Right cardiac atrium (tissue), 5 donors: ENCODE measurements around the gene ZIC4. TPM values are rescaled to one million over a fixed set of nuclear protein-coding genes. Genes with fewer than 3 reads are reported as not detected.

Experiments
- ATAC-seq, 2 donors: fragments of 200-7000 bp; cut with Tn5 transposase; one replicate each; pipeline versions ENCODE4 v1.8.0 to v1.9.1; 2020; ENCODE audit warnings: moderate library complexity in 2 of 2, mild to moderate bottlenecking in 1 of 2
- DNase-seq, 3 donors: peaks; one replicate each; pipeline ENCODE4 v3.0.0-alpha.2; 2020
- H3K27ac ChIP-seq: one replicate; pipeline ENCODE4 v1.5.1; 2013; ENCODE audit warnings: mild to moderate bottlenecking, low read length, control low read depth, moderate library complexity
- H3K27me3 ChIP-seq: one replicate; pipeline ENCODE4 v1.6.1; 2013; ENCODE audit not compliant: control insufficient read depth, insufficient read depth
- H3K4me1 ChIP-seq: one replicate; pipeline ENCODE4 v1.6.1; 2013; ENCODE audit warnings: low read length; ENCODE audit not compliant: control insufficient read depth, insufficient read depth
- H3K4me3 ChIP-seq: one replicate; pipeline ENCODE4 v1.5.1; 2013; ENCODE audit warnings: low read length, control low read depth
- H3K9me3 ChIP-seq: one replicate; pipeline ENCODE4 v1.6.1; 2013; ENCODE audit warnings: low read length; ENCODE audit not compliant: control insufficient read depth
- WGBS: extraction: QIAGEN DNeasy Blood & Tissue Kit; methylation state at CpG from one replicate; pipeline ENCODE4 v1.1.7; 2013; 5-methylcytosine and 5-hydroxymethylcytosine counted together
- intact Hi-C, 4 donors: fragments of 100-400 bp; cut with DNase I; formaldehyde crosslinking; loops; one replicate each; pipeline versions ENCODE4 v1.11.0 to v1.14.0; 2022 to 2023
- polyA plus RNA-seq: library from polyadenylated mRNA; stranded (reverse); fragments of 200-250 nt; gene quantifications from one replicate; pipeline ENCODE4 v1.2.3, GENCODE V29; 2013
- total RNA-seq, 4 donors: library from RNA; stranded (reverse); fragmentation: NEBNext Ultra II Directional; extraction: Animal tissue kit (Norgen Biotek cat#: 25700); gene quantifications; one replicate each; pipeline ENCODE4 v1.2.1, GENCODE V29; 2021
- donor health status: healthy with polysubstance abuse.
- donor health status: DM: no; HTN: yes; CAD: no.
- donor health status: DM: no; HTN: no; CAD: no.
- donor health status: DM: no; HTN: yes; CAD: no; lungs with severe emphysema.
- donor health status: DM: yes; HTN: yes; CAD: no.

Gene ZIC4
- total and polyA plus RNA-seq, 5 donors: not detected

GRCh38 chr3:147423798-147424580 lies 17.6 kb upstream of the ZIC4 start:
- ATAC-seq (no peak), DNase-seq (no peak)
- intact Hi-C loops: no loop called here
- Histone ChIP-seq H3K27ac (no peak overlapping the region), H3K4me3 (peak overlapping the region; percentile 6), H3K4me1 (peaks cover 4% of the 10 kb centered on the region), H3K9me3 (no peaks in the 10 kb centered on the region), H3K27me3 (peaks cover 9% of the 10 kb centered on the region)
- 7% methylated on average over 33 of the region's 33 CpGs for WGBS

GRCh38 chr3:147423537-147423797 lies 17.1 kb upstream of the ZIC4 start:
- ATAC-seq: no peak
- no peak for DNase-seq
- Histone ChIP-seq H3K4me3 (no peak overlapping the region), H3K9me3 (no peaks in the 10 kb centered on the region), H3K4me1 (peaks cover 6% of the 10 kb centered on the region), H3K27ac (no peak overlapping the region), H3K27me3 (peaks cover 9% of the 10 kb centered on the region)
- WGBS: 3% methylated on average over 3 of the region's 3 CpGs
- intact Hi-C loops: no loop called here

GRCh38 chr3:147422601-147423536 lies 16.5 kb upstream of the ZIC4 start:
- Histone ChIP-seq H3K4me1 (peaks cover 6% of the 10 kb centered on the region), H3K27ac (no peak overlapping the region), H3K9me3 (no peaks in the 10 kb centered on the region), H3K27me3 (peaks cover 10% of the 10 kb centered on the region), H3K4me3 (no peak overlapping the region)
- intact Hi-C loops: no loop called here
- 9% methylated on average over 36 of the region's 36 CpGs for WGBS
- ATAC-seq (no peak), DNase-seq (no peak)

- H3K4me3 ChIP-seq: no peak overlapping the region
- intact Hi-C loops: no loop called here
- H3K4me1 ChIP-seq: peaks cover 6% of the 10 kb centered on the region
- no peaks in the 10 kb centered on the region for H3K9me3 ChIP-seq
- ATAC-seq: no peak
- 12% methylated on average over 15 of the region's 15 CpGs for WGBS
- H3K27me3 ChIP-seq: peaks cover 13% of the 10 kb centered on the region
- no peak overlapping the region for H3K27ac ChIP-seq
- DNase-seq: no peak
Observed at GRCh38 chr3:147422196-147422595, 15.9 kb upstream of the ZIC4 start.

GRCh38 chr3:147421184-147421912 lies 15.0 kb upstream of the ZIC4 start:
- intact Hi-C loops: no loop called here
- WGBS: 7% methylated on average over 53 of the region's 53 CpGs
- DNase-seq (peak in 1 of 3 donors; percentile 16), ATAC-seq (peak in 1 of 2 donors; percentile 14)
- Histone ChIP-seq H3K4me1 (peaks cover 6% of the 10 kb centered on the region), H3K4me3 (no peak overlapping the region), H3K27me3 (peaks cover 13% of the 10 kb centered on the region), H3K27ac (no peak overlapping the region), H3K9me3 (no peaks in the 10 kb centered on the region)

GRCh38 chr3:147420353-147421183 lies 14.2 kb upstream of the ZIC4 start:
- Histone ChIP-seq H3K27ac (no peak overlapping the region), H3K9me3 (no peaks in the 10 kb centered on the region), H3K4me3 (no peak overlapping the region), H3K27me3 (peaks cover 16% of the 10 kb centered on the region), H3K4me1 (peaks cover 6% of the 10 kb centered on the region)
- DNase-seq (peak in 1 of 3 donors; percentile 32), ATAC-seq (peak in 1 of 2 donors; percentile 19)
- 19% methylated on average over 32 of the region's 32 CpGs for WGBS
- intact Hi-C loops: no loop called here

- intact Hi-C loops: no loop called here
- no peak for DNase-seq
- peaks cover 18% of the 10 kb centered on the region for H3K27me3 ChIP-seq
- no peak overlapping the region for H3K27ac ChIP-seq
- peak overlapping the region; percentile 12 for H3K4me3 ChIP-seq
- peaks cover 6% of the 10 kb centered on the region for H3K4me1 ChIP-seq
- 32% methylated on average over 10 of the region's 10 CpGs for WGBS
- peaks cover 2% of the 10 kb centered on the region for H3K9me3 ChIP-seq
- no peak for ATAC-seq
Observed at GRCh38 chr3:147419781-147420224, 13.5 kb upstream of the ZIC4 start.

GRCh38 chr3:147418808-147419701 lies 12.7 kb upstream of the ZIC4 start:
- ATAC-seq (peak in 1 of 2 donors; percentile 48), DNase-seq (peak in 2 of 3 donors; percentile 36 to 70)
- Histone ChIP-seq H3K9me3 (peaks cover 2% of the 10 kb centered on the region), H3K4me3 (peak overlapping the region; percentile 12), H3K4me1 (peaks cover 6% of the 10 kb centered on the region), H3K27ac (no peak overlapping the region), H3K27me3 (peaks cover 17% of the 10 kb centered on the region)
- intact Hi-C loops: no loop called here
- 5% methylated on average over 54 of the region's 54 CpGs for WGBS

GRCh38 chr3:147418371-147418781 lies 12.0 kb upstream of the ZIC4 start:
- Histone ChIP-seq H3K27me3 (peaks cover 17% of the 10 kb centered on the region), H3K4me3 (no peak overlapping the region), H3K9me3 (peaks cover 2% of the 10 kb centered on the region), H3K4me1 (peaks cover 6% of the 10 kb centered on the region), H3K27ac (no peak overlapping the region)
- DNase-seq (no peak), ATAC-seq (no peak)
- intact Hi-C loops: no loop called here
- 32% methylated on average over 4 of the region's 4 CpGs for WGBS
